ENCODE data around the gene APOB.
"Not testable (repeated sequence)": the region's sequence is repeated elsewhere in the genome, so short reads cannot be mapped to it uniquely, and the experiment has no call there.

APOB gene

GRCh38 chr2:21030983-21031968 is 12.6 kb downstream of the APOB start:
- no peak for DNase-seq

GRCh38 chr2:21029519-21029918 is 14.4 kb downstream of the APOB start:
- DNase-seq = no peak

- DNase-seq = not testable (repeated sequence)
These were observed 14.9 kb downstream of the APOB start for GRCh38 chr2:21028951-21029350.

- DNase-seq = no peak
These were observed 15.6 kb downstream of the APOB start for GRCh38 chr2:21028021-21028947.

GRCh38 chr2:21026479-21027282 is 17.2 kb downstream of the APOB start:
- no peak for DNase-seq

GRCh38 chr2:21025690-21026478 is 18.0 kb downstream of the APOB start:
- DNase-seq = no peak

GRCh38 chr2:21024722-21025389 is 19.0 kb downstream of the APOB start:
- DNase-seq = no peak

- DNase-seq = no peak
These were observed 19.7 kb downstream of the APOB start for GRCh38 chr2:21024198-21024597.

GRCh38 chr2:21023419-21024181 is 20.3 kb downstream of the APOB start:
- DNase-seq = no peak

- no peak for DNase-seq
These were observed 21.0 kb downstream of the APOB start for GRCh38 chr2:21022792-21023367.

- DNase-seq = no peak
These were observed 22.4 kb downstream of the APOB start for GRCh38 chr2:21021430-21021829.

GRCh38 chr2:21020668-21021288 is 23.1 kb downstream of the APOB start:
- DNase-seq = no peak

- DNase-seq = no peak
These were observed 23.7 kb downstream of the APOB start for GRCh38 chr2:21020031-21020667.

- DNase-seq = no peak
These were observed 24.2 kb downstream of the APOB start for GRCh38 chr2:21019678-21020021.

GRCh38 chr2:21019000-21019677 is 24.7 kb downstream of the APOB start:
- DNase-seq = no peak

GRCh38 chr2:21018290-21018689 is 25.6 kb downstream of the APOB start:
- DNase-seq = no peak

- no peak for DNase-seq
These were observed 26.1 kb downstream of the APOB start for GRCh38 chr2:21017748-21018276.

GRCh38 chr2:21015281-21015645 is 28.6 kb downstream of the APOB start:
- no peak for DNase-seq

Measured in right hindlimb (tissue), 1 donor.